ENCODE measurements around the gene GABRQ.
"Not testable (repeated sequence)": the region's sequence is repeated elsewhere in the genome, so short reads cannot be mapped to it uniquely, and the experiment has no call there.

GABRQ gene

GRCh38 chrX:152663086-152663485 is 25.4 kb downstream of the GABRQ start:
- no peak for DNase-seq

GRCh38 chrX:152674135-152674534 is 36.4 kb downstream of the GABRQ start:
- no peak for DNase-seq

- DNase-seq, result not testable (repeated sequence)
Measured at GRCh38 chrX:152674652-152675051, 37.0 kb downstream of the GABRQ start.

GRCh38 chrX:152681012-152681411 is 43.3 kb downstream of the GABRQ start:
- DNase-seq, result not testable (repeated sequence)

GRCh38 chrX:152697952-152698931 is 60.5 kb downstream of the GABRQ start, which contains the start of gene MAGEA3:
MAGEA3 (plus strand) TSS chrX:152698794; CDS start chrX:152700833, 2,039 bp downstream.
- not testable (repeated sequence) for DNase-seq

- DNase-seq, result not testable (repeated sequence)
Measured at GRCh38 chrX:152700390-152700789, 62.7 kb downstream of the GABRQ start.

- DNase-seq, result not testable (repeated sequence)
Measured at GRCh38 chrX:152706500-152706899, 68.8 kb downstream of the GABRQ start.
